ENCODE data around the gene BEND6. TPM values are rescaled to one million over a fixed set of nuclear protein-coding genes. Genes with fewer than 3 reads are reported as not detected.

The BEND6 gene
- total and polyA plus RNA-seq, 2 of the 8 experiments (the other 6 are each of a cell fraction or from before 2014, with no cell fraction given) = 0.71 to 2.1 TPM

- TF ChIP-seq TAF7 (optimal IDR thresholded peaks at IDR 0.05; ENCODE audit: borderline replicate concordance, low read depth, low read length) (no peak), JUND (IDR thresholded peaks at IDR 0.05; ENCODE audit: low read length) (no peak), CHD7 (IDR thresholded peaks at IDR 0.05; ENCODE audit: insufficient replicate concordance, low read length) (no peak)
These were observed 41.5 kb downstream of the BEND6 start (continued) for GRCh38 chr6:56996401-56996800.
